ENCODE measurements around the gene CDT1. TPM values are rescaled to one million over a fixed set of nuclear protein-coding genes. Genes with fewer than 3 reads are reported as not detected.

The CDT1 gene
- total RNA-seq, 1 donor from 2014 or later = 79.6 TPM

DNA sequence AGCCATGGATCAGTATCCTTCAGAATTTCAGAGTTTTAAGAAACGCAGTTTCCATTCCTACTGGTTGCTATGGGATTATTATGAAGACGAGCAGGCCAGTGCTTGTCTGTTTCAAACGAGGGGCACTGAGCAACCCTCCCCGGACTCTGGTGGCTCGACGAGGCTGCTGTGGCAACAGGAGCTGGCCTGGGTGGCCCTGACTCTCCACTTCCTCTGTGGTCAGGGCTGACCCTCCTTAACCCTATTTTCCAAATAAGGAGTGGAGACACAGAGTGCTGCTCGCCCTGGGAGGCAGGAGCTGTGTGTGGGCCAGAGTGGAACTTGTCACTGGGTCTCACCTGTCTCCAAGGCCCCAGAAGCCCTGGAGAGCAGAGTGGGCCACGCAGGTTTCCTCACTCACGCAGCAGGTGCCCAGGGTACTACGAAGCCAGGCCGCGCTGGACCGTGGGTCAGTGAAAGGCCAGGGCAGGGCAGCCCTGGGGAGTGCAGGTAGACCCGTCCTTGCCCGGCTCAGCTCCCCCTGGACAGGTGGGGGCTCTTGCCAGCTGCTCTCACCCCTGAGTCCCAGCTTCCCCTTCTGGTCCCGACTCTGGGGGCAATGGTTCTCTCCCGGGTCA lies 49.8 kb downstream of the CDT1 start:
- H3K27me3 Mint-ChIP-seq (ENCODE audit: low read depth) = no peaks in the 10 kb centered on the region
- peaks cover 15% of the 10 kb centered on the region for H3K4me1 Mint-ChIP-seq
- TF ChIP-seq, protein P1, sequence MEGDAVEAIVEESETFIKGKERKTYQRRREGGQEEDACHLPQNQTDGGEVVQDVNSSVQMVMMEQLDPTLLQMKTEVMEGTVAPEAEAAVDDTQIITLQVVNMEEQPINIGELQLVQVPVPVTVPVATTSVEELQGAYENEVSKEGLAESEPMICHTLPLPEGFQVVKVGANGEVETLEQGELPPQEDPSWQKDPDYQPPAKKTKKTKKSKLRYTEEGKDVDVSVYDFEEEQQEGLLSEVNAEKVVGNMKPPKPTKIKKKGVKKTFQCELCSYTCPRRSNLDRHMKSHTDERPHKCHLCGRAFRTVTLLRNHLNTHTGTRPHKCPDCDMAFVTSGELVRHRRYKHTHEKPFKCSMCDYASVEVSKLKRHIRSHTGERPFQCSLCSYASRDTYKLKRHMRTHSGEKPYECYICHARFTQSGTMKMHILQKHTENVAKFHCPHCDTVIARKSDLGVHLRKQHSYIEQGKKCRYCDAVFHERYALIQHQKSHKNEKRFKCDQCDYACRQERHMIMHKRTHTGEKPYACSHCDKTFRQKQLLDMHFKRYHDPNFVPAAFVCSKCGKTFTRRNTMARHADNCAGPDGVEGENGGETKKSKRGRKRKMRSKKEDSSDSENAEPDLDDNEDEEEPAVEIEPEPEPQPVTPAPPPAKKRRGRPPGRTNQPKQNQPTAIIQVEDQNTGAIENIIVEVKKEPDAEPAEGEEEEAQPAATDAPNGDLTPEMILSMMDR (conservative IDR thresholded peaks at IDR 0.05) = no peak
- peak overlapping the region; percentile 51 for H3K4me3 Mint-ChIP-seq
- no peaks in the 10 kb centered on the region for H3K36me3 Mint-ChIP-seq (ENCODE audit: low read depth)
- no peaks in the 10 kb centered on the region for H3K9me3 Mint-ChIP-seq
- DNase-seq (ENCODE audit: low read depth, low spot score) = no peak
- no peak overlapping the region for H3K27ac Mint-ChIP-seq (ENCODE audit: unreplicated experiment)

DNA sequence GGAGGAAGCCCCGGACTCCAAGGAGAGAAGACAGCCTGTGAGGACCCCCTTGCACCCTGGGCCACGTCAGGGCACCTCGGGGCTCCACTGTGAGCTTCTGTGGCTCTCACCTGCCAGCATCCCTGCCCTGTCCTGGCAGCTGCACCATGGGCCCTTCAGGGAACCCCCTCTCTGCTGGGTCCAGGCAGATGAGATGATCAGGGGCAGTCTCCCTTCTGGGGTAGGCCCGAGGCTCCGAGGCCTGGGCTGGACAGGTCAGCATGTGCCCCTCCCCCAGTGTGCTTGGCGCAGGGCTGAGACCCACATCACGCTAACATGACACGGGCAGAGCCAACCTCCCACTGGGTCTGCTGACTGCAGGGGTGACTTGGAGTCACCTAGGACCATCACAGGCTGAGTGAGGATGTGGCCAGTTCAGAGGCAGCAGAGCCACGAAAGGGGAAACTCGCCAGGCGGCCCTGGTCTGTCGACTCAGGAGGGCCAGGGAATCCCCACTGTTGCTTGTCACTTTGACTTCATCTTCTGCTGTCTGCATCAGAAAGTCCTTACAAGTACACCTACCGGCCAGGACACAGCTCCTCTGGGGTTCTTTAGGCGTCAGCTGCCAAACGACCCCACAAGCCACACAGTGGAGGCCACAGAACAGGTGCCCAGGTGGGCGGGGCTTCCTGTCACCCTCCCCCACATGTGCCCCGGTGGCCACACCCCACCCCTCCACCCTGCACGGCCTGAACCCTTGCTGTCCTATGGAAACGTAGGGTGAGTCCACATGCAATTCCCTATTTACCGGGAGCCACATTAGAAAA lies 50.9 kb downstream of the CDT1 start:
- Mint-ChIP-seq H3K27me3 (ENCODE audit: low read depth) (no peaks in the 10 kb centered on the region), H3K4me1 (peaks cover 15% of the 10 kb centered on the region), H3K36me3 (ENCODE audit: low read depth) (no peaks in the 10 kb centered on the region), H3K27ac (ENCODE audit: unreplicated experiment) (no peak overlapping the region), H3K9me3 (no peaks in the 10 kb centered on the region), H3K4me3 (peak overlapping the region; percentile 74)
- DNase-seq (ENCODE audit: low read depth, low spot score) = no peak
- TF ChIP-seq, protein P1 (conservative IDR thresholded peaks at IDR 0.05) = no peak

DNA sequence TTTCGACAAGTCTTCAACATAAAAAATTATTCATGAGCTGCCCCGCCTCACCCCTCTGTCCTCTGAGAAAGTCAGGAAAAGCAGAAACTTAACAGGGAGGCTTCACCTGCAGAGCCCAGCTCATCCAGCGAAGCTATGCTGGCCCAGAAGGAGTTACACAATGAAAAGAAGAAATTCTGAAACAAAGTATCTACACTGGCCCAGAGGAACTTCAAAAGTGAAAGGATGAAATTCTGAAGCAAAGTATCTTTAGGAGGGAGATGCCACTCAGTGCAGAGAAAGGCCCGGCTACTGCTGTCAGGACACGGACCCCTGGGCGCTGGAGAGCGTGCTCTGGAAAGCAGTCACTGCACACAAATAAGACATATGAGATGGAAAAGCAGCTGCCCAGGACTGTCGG lies 51.6 kb downstream of the CDT1 start:
- H3K9me3 Mint-ChIP-seq = no peaks in the 10 kb centered on the region
- H3K4me3 Mint-ChIP-seq = peak overlapping the region; percentile 74
- no peak overlapping the region for H3K27ac Mint-ChIP-seq (ENCODE audit: unreplicated experiment)
- H3K36me3 Mint-ChIP-seq (ENCODE audit: low read depth) = no peaks in the 10 kb centered on the region
- DNase-seq (ENCODE audit: low read depth, low spot score) = no peak
- TF ChIP-seq, protein P1 (conservative IDR thresholded peaks at IDR 0.05) = no peak
- peaks cover 15% of the 10 kb centered on the region for H3K4me1 Mint-ChIP-seq
- H3K27me3 Mint-ChIP-seq (ENCODE audit: low read depth) = no peaks in the 10 kb centered on the region

DNA sequence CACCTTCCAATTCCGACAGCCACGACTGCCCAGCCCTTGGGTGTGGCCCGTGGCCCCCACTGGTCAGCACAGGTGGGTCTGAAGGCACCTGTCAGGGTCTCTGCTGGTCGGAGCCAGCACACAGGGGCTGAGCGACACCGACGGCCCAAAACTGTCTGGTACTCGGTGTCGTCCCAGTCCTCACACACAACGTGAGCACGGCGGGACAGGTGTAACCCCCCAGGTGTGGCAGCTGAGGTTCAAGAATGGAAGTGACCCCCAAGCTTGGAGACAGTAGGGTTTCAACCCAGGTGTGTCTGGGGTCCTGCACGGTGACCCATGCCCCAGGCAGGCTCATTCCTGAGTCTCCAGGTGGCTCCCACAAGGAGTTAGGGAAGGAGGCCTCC lies 52.1 kb downstream of the CDT1 start:
- Mint-ChIP-seq H3K27me3 (ENCODE audit: low read depth) (no peaks in the 10 kb centered on the region), H3K4me1 (peaks cover 15% of the 10 kb centered on the region), H3K4me3 (peak overlapping the region; percentile 84), H3K9me3 (no peaks in the 10 kb centered on the region), H3K27ac (ENCODE audit: unreplicated experiment) (no peak overlapping the region), H3K36me3 (ENCODE audit: low read depth) (no peaks in the 10 kb centered on the region)
- DNase-seq (ENCODE audit: low read depth, low spot score) = no peak
- TF ChIP-seq, protein P1 (conservative IDR thresholded peaks at IDR 0.05) = no peak

DNA sequence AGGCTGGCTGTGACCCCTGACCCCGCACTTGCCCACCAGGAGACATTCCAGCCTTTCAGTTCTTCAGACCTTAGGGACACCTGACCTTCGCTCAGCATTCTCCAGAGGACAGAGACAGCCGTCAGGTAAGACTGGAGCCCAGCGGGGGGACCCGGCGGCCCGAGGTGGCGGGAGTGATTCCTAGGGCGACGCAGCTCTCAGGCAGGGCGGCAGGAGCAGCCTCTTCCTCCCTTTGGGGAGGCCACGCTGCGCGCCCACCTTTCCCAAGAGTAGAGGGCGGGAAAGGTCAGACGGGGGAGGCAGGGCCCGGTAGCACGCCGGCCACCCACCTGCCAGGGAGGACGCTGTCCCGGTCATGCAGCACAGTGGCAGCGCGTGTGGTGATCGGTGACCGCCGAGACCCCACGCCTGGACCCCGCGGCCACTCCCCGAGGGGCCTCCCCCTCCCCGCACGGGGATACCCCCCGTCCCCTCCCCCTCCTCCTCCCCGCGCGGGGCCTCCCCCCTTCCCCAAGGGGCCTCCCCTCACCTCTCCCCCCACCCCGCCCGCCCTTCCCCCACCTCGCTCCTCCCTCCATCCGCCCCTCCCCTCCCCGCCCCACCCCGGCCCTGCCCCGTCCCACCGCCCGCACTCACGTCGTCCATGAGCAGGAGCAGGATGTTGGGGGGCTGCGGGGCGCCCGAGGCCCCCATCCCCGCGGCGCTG lies 52.7 kb downstream of the CDT1 start:
- Mint-ChIP-seq H3K27me3 (ENCODE audit: low read depth) (no peaks in the 10 kb centered on the region), H3K27ac (ENCODE audit: unreplicated experiment) (no peak overlapping the region), H3K9me3 (no peaks in the 10 kb centered on the region), H3K4me3 (peak overlapping the region; percentile 84), H3K4me1 (peaks cover 15% of the 10 kb centered on the region), H3K36me3 (ENCODE audit: low read depth) (no peaks in the 10 kb centered on the region)
- DNase-seq (ENCODE audit: low read depth, low spot score) = peak; percentile 7
- TF ChIP-seq, protein P1 (conservative IDR thresholded peaks at IDR 0.05) = no peak

All from neural crest cell (in vitro differentiated cells).